Activated CD4-positive, CD25-positive, alpha-beta regulatory T cell treated with anti-CD3 and anti-CD28 coated beads, Interleukin-2, amount 50 U/mL, for 16 hours (primary cell): ENCODE results near the gene LYL1.

Experiments used
- DNase-seq: peaks from one replicate; pipeline ENCODE4 v3.0.0-alpha.2; 2020; ENCODE audit warnings: low read depth, low spot score

The LYL1 gene

GRCh38 chr19:13129384-13129783 lies 26.7 kb upstream of the LYL1 start:
- DNase-seq = no peak

GRCh38 chr19:13128583-13128982 lies 25.9 kb upstream of the LYL1 start:
- DNase-seq = no peak

GRCh38 chr19:13127811-13128575 lies 25.3 kb upstream of the LYL1 start:
- no peak for DNase-seq

GRCh38 chr19:13127051-13127450 lies 24.4 kb upstream of the LYL1 start:
- no peak for DNase-seq

GRCh38 chr19:13122980-13123957 lies 20.6 kb upstream of the LYL1 start:
- DNase-seq = no peak

GRCh38 chr19:13122275-13122878 lies 19.7 kb upstream of the LYL1 start:
- DNase-seq = no peak

GRCh38 chr19:13121551-13122274 lies 19.1 kb upstream of the LYL1 start:
- no peak for DNase-seq

GRCh38 chr19:13120817-13121216 lies 18.2 kb upstream of the LYL1 start:
- no peak for DNase-seq

GRCh38 chr19:13120031-13120430 lies 17.4 kb upstream of the LYL1 start:
- no peak for DNase-seq

- DNase-seq = no peak
These were observed 17.0 kb upstream of the LYL1 start for GRCh38 chr19:13119627-13120026.

GRCh38 chr19:13118424-13119193 lies 16.0 kb upstream of the LYL1 start:
- DNase-seq = no peak

GRCh38 chr19:13117772-13118423 lies 15.2 kb upstream of the LYL1 start, which contains the start of gene NACC1:
Gene NACC1 (plus strand): TSS chr19:13118264. CDS start chr19:13135208, 16,944 bp downstream.
- DNase-seq = peak; percentile 78

- DNase-seq = no peak
These were observed 14.6 kb upstream of the LYL1 start for GRCh38 chr19:13117176-13117771.

GRCh38 chr19:13116282-13117175 lies 13.9 kb upstream of the LYL1 start, which contains the start of gene TRMT1:
Gene TRMT1 (minus strand): TSS chr19:13116740. CDS start chr19:13116399, 341 bp downstream.
- peak; percentile 85 for DNase-seq

- no peak for DNase-seq
These were observed 13.3 kb upstream of the LYL1 start for GRCh38 chr19:13115936-13116281.

- DNase-seq = no peak
These were observed 9.9 kb upstream of the LYL1 start for GRCh38 chr19:13112555-13112954.

- no peak for DNase-seq
These were observed 7.5 kb upstream of the LYL1 start for GRCh38 chr19:13110099-13110610.

GRCh38 chr19:13109361-13110098 lies 6.9 kb upstream of the LYL1 start:
- no peak for DNase-seq
